ENCODE data around the gene PFKP.

DNA sequence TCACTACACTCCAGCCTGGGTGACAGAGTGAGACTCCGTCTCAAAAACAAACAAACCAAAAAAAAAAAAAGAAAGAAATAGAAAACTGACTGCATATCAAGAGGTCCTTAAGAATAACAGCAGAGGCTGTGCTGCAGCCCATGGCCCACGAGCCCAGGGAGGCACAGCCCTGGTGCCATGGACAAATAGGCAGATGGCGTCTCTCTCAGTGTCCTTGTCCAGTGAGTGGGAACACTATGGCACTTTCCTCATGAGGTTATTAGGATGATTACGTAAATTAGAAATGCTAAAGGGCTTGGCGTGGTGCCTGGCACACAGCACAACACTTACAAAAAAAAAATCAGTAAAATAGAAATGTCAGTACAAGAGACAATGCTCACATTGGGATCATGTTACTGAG, 33.4 kb upstream of the PFKP start:
- TF ChIP-seq, protein P1, sequence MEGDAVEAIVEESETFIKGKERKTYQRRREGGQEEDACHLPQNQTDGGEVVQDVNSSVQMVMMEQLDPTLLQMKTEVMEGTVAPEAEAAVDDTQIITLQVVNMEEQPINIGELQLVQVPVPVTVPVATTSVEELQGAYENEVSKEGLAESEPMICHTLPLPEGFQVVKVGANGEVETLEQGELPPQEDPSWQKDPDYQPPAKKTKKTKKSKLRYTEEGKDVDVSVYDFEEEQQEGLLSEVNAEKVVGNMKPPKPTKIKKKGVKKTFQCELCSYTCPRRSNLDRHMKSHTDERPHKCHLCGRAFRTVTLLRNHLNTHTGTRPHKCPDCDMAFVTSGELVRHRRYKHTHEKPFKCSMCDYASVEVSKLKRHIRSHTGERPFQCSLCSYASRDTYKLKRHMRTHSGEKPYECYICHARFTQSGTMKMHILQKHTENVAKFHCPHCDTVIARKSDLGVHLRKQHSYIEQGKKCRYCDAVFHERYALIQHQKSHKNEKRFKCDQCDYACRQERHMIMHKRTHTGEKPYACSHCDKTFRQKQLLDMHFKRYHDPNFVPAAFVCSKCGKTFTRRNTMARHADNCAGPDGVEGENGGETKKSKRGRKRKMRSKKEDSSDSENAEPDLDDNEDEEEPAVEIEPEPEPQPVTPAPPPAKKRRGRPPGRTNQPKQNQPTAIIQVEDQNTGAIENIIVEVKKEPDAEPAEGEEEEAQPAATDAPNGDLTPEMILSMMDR (IDR thresholded peaks at IDR 0.05): no peak
- no peak for TF ChIP-seq POLR2A (IDR thresholded peaks at IDR 0.05)
